ENCODE results near the gene EPHA3.
A peak's percentile ranks its signal among the peaks of the same experiment; 100 is the strongest.

The EPHA3 gene

GRCh38 chr3:89138048-89138447 lies 30.6 kb downstream of the EPHA3 start:
- no peak overlapping the region for H3K4me3 ChIP-seq (ENCODE audit: low read length)
- no peak for DNase-seq (ENCODE audit: low read depth, low spot score)

GRCh38 chr3:89139870-89140269 lies 32.4 kb downstream of the EPHA3 start:
- H3K4me3 ChIP-seq (ENCODE audit: low read length) = no peak overlapping the region
- no peak for DNase-seq (ENCODE audit: low read depth, low spot score)

- DNase-seq (ENCODE audit: low read depth, low spot score) = no peak
- H3K4me3 ChIP-seq (ENCODE audit: low read length) = no peak overlapping the region
These were observed 36.7 kb downstream of the EPHA3 start for GRCh38 chr3:89144080-89144479.

DNA sequence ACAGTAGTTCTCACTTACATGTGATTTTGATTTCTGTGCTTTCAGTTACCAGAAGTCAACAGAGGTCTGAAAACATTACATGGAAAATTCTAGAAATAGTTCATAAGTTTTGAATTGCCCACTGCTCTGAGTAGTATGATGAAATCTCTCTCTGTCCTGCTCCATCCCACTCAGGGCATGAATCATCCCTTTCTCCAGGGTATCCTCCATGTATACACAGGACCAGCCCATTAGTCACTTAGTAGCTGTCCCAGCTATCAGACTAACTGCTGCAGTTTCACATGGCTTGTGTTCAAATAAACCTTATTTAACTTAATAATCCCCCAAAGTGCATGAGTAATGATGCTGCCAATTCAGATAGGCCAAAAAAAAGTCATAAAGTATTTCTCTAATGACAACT lies 38.6 kb downstream of the EPHA3 start:
- no peak for DNase-seq (ENCODE audit: low read depth, low spot score)
- no peak overlapping the region for H3K4me3 ChIP-seq (ENCODE audit: low read length)

DNA sequence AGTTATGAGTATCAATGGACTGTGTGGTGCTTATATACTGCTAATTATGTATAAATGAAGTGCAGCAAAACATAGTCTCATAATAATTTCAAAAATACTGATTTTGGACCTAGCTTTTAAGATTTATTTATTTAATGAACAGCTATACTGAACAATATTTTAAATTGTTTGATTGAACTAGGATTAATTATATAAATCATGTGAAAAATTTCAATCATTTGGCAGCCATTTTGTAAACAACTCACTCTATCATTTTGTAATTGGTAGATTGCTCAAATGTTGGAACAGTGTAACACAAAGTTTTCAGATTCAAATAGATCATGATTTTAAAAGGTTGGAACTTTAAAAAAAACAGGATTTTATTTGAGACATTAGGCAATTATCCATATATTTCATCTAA lies 47.0 kb downstream of the EPHA3 start:
- H3K4me3 ChIP-seq (ENCODE audit: low read length) = no peak overlapping the region
- no peak for DNase-seq (ENCODE audit: low read depth, low spot score)

DNA sequence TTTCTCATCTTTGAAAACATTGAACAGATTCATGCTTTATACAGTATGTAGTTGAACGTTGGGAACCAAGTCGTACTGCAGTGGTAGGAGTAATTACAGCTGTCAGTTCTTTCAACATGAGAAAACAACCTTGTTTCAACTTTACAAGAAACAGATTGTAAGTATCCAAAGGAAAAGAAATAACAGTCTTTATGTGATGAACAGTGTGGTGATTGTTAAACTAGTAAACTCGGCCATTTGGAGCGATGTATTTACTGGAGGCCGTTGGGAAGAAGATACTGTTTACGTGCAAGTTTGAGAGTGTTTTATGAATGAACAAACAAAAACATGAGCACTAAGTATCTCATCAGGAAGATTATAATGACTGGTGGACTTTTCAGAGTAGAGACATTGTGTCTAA lies 48.4 kb downstream of the EPHA3 start:
- no peak for DNase-seq (ENCODE audit: low read depth, low spot score)
- no peak overlapping the region for H3K4me3 ChIP-seq (ENCODE audit: low read length)

DNA sequence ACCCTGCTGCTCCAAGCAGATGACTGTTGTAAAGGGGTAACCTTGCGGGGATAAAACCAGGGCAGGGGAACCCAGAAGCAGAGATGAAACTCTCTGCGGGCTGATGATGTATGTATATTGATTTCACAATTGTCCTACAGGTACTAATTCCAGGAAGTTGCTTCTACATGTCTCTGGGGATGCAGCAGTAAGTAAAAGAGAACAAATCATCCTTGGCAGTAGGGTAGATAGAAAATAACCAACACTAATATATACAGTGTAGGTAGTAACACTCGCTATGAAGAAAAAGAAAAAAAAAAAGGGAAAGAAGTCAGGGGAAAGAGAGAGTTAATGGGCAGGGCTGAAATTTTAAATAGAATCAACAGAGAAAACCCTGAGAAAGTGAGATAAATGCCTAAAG lies 50.2 kb downstream of the EPHA3 start:
- no peak overlapping the region for H3K4me3 ChIP-seq (ENCODE audit: low read length)
- no peak for DNase-seq (ENCODE audit: low read depth, low spot score)

DNA sequence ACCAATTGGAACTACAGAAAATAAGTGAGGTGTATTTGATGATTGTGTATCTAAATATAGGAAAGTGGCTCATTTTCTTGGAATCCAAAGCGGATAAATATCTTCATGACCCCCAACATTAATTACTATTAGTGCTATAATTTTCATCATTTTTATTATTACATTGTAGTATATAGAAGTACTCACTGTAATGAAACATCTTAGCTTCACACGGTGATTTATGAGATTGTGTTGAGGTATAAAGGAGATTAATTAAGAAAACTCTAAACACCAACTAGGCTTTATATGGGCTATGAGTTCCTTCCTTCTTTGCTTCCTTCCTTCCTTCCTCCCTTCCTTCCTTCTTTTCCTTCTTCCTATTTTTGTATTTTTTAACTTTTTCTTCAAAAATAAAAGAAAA lies 52.2 kb downstream of the EPHA3 start:
- no peak for DNase-seq (ENCODE audit: low read depth, low spot score)
- H3K4me3 ChIP-seq (ENCODE audit: low read length) = no peak overlapping the region

GRCh38 chr3:89164774-89165173 lies 57.4 kb downstream of the EPHA3 start:
- DNase-seq (ENCODE audit: low read depth, low spot score) = no peak
- no peak overlapping the region for H3K4me3 ChIP-seq (ENCODE audit: low read length)

- no peak overlapping the region for H3K4me3 ChIP-seq (ENCODE audit: low read length)
- no peak for DNase-seq (ENCODE audit: low read depth, low spot score)
These were observed 58.3 kb downstream of the EPHA3 start for GRCh38 chr3:89165636-89166263.

- no peak overlapping the region for H3K4me3 ChIP-seq (ENCODE audit: low read length)
- DNase-seq (ENCODE audit: low read depth, low spot score) = no peak
These were observed 64.5 kb downstream of the EPHA3 start for GRCh38 chr3:89171687-89172545.

GRCh38 chr3:89173546-89173945 lies 66.1 kb downstream of the EPHA3 start:
- no peak for DNase-seq (ENCODE audit: low read depth, low spot score)
- H3K4me3 ChIP-seq (ENCODE audit: low read length) = no peak overlapping the region

- DNase-seq (ENCODE audit: low read depth, low spot score) = peak; percentile 44
- no peak overlapping the region for H3K4me3 ChIP-seq (ENCODE audit: low read length)
These were observed 72.1 kb downstream of the EPHA3 start for GRCh38 chr3:89179355-89180001.

DNA sequence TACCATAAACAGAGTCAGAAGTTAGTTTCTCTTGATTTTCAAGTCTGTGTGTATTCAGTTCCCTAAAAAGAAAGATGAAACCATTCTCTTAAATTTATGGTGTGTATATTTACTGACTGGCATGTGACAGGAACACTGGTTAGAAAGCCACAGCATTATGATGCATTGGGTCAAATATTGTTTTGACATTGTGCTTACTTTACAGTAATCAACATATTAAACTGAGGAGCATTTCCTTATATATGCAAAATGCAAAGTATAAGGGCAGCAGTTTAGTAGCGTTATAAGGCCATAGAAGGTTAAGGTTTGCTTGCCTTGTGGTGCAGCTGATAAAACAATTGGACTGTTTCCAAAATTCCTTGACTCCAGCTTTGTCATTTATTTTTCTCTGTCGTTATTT lies 72.9 kb downstream of the EPHA3 start:
- no peak overlapping the region for H3K4me3 ChIP-seq (ENCODE audit: low read length)
- DNase-seq (ENCODE audit: low read depth, low spot score) = no peak

GRCh38 chr3:89182056-89182455 lies 74.6 kb downstream of the EPHA3 start:
- no peak overlapping the region for H3K4me3 ChIP-seq (ENCODE audit: low read length)
- no peak for DNase-seq (ENCODE audit: low read depth, low spot score)

GRCh38 chr3:89184151-89184995 lies 77.0 kb downstream of the EPHA3 start:
- no peak overlapping the region for H3K4me3 ChIP-seq (ENCODE audit: low read length)
- no peak for DNase-seq (ENCODE audit: low read depth, low spot score)

GRCh38 chr3:89186456-89186855 lies 79.0 kb downstream of the EPHA3 start:
- no peak for DNase-seq (ENCODE audit: low read depth, low spot score)
- no peak overlapping the region for H3K4me3 ChIP-seq (ENCODE audit: low read length)

DNA sequence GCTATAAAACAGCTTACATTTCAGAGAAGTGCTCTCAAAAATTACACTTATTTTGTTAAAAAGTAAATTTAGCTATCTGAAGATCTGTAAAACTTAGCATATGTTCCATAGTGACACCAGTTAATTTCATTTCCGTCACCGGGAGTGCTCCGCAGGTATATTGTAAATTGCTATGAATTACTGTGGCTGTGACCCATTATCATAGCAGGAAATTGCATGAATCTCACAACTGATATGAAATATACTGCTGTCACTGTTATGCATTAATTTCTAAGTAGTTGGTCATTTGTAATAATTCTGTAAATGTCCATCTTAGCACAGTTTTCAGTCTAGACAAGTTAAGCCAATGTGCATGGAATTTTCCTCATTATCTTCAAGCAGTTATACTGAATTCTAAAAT lies 91.2 kb downstream of the EPHA3 start:
- H3K4me3 ChIP-seq (ENCODE audit: low read length) = no peak overlapping the region
- DNase-seq (ENCODE audit: low read depth, low spot score) = no peak

DNA sequence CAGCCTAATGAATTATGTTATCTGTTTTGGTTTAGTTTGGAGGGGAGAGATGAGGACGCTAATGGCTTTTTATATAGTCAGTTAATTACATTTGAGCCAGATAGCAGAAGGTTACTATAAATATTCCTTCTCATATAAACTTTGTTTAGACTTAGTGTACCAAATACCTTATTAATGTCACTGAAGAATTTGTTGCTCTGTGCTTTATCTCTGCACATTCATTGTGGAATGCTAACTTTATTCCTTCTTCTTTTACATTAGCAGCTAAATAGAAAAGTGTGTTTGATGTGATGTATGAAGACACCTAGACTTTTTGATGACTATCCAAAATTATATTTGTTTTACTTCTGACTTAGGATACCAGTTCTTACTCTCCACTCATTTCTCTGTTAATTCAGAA lies 105.2 kb downstream of the EPHA3 start:
- H3K4me3 ChIP-seq (ENCODE audit: low read length) = no peak overlapping the region
- no peak for DNase-seq (ENCODE audit: low read depth, low spot score)
